Rectal smooth muscle tissue (tissue), 1 donor: ENCODE results near the gene KLF5.

Experiments used
- H3K27ac ChIP-seq: one replicate; pipeline ENCODE4 v1.7.0; 2013; ENCODE audit warnings: low read depth, low read length, inconsistent platforms
- H3K27me3 ChIP-seq: one replicate; pipeline ENCODE4 v1.7.0; 2013; ENCODE audit warnings: low read length; ENCODE audit not compliant: control insufficient read depth, insufficient read depth
- H3K36me3 ChIP-seq: one replicate; pipeline ENCODE4 v1.7.0; 2013; ENCODE audit warnings: low read length; ENCODE audit not compliant: control insufficient read depth, insufficient read depth
- H3K4me1 ChIP-seq: one replicate; pipeline ENCODE4 v1.7.0; 2013; ENCODE audit warnings: low read length; ENCODE audit not compliant: control insufficient read depth, insufficient read depth
- H3K4me3 ChIP-seq: one replicate; pipeline ENCODE4 v1.7.0; 2013; ENCODE audit warnings: low read length
- H3K9ac ChIP-seq: one replicate; pipeline ENCODE4 v1.7.0; 2013; ENCODE audit warnings: low read length

The KLF5 gene

GRCh38 chr13:73101351-73102007 lies 42.7 kb downstream of the KLF5 start:
- H3K4me1 ChIP-seq = no peaks in the 10 kb centered on the region
- H3K36me3 ChIP-seq = no peaks in the 10 kb centered on the region
- no peak overlapping the region for H3K9ac ChIP-seq

GRCh38 chr13:73103238-73103637 lies 44.4 kb downstream of the KLF5 start:
- no peak overlapping the region for H3K4me3 ChIP-seq
- H3K27me3 ChIP-seq = no peaks in the 10 kb centered on the region
- H3K4me1 ChIP-seq = no peaks in the 10 kb centered on the region
- no peak overlapping the region for H3K9ac ChIP-seq
- no peaks in the 10 kb centered on the region for H3K36me3 ChIP-seq
- no peak overlapping the region for H3K27ac ChIP-seq

More at GRCh38 chr13:73101351-73102007, 42.7 kb downstream of the KLF5 start:
- no peak overlapping the region for H3K27ac ChIP-seq
- H3K4me3 ChIP-seq = no peak overlapping the region
- no peaks in the 10 kb centered on the region for H3K27me3 ChIP-seq

- Histone ChIP-seq H3K9ac (no peak overlapping the region), H3K4me1 (no peaks in the 10 kb centered on the region), H3K27ac (no peak overlapping the region), H3K36me3 (no peaks in the 10 kb centered on the region), H3K27me3 (no peaks in the 10 kb centered on the region), H3K4me3 (no peak overlapping the region)
Measured at GRCh38 chr13:73106513-73107178, 47.8 kb downstream of the KLF5 start.

- H3K9ac ChIP-seq = no peak overlapping the region
- H3K36me3 ChIP-seq = no peaks in the 10 kb centered on the region
Measured at GRCh38 chr13:73107481-73107880, 48.7 kb downstream of the KLF5 start.

GRCh38 chr13:73107970-73108369 lies 49.2 kb downstream of the KLF5 start:
- Histone ChIP-seq H3K27me3 (no peaks in the 10 kb centered on the region), H3K4me3 (no peak overlapping the region), H3K36me3 (no peaks in the 10 kb centered on the region), H3K27ac (no peak overlapping the region), H3K4me1 (no peaks in the 10 kb centered on the region), H3K9ac (no peak overlapping the region)

More at GRCh38 chr13:73107481-73107880, 48.7 kb downstream of the KLF5 start:
- Histone ChIP-seq H3K27ac (no peak overlapping the region), H3K4me1 (no peaks in the 10 kb centered on the region), H3K4me3 (no peak overlapping the region), H3K27me3 (no peaks in the 10 kb centered on the region)

- Histone ChIP-seq H3K4me1 (no peaks in the 10 kb centered on the region), H3K36me3 (no peaks in the 10 kb centered on the region), H3K9ac (no peak overlapping the region), H3K27ac (no peak overlapping the region), H3K27me3 (no peaks in the 10 kb centered on the region), H3K4me3 (no peak overlapping the region)
Measured at GRCh38 chr13:73109288-73109899, 50.6 kb downstream of the KLF5 start.

- H3K4me1 ChIP-seq = no peaks in the 10 kb centered on the region
- H3K9ac ChIP-seq = no peak overlapping the region
- no peaks in the 10 kb centered on the region for H3K36me3 ChIP-seq
- no peak overlapping the region for H3K27ac ChIP-seq
- no peak overlapping the region for H3K4me3 ChIP-seq
- no peaks in the 10 kb centered on the region for H3K27me3 ChIP-seq
Measured at GRCh38 chr13:73109969-73110368, 51.2 kb downstream of the KLF5 start.

GRCh38 chr13:73110814-73111213 lies 52.0 kb downstream of the KLF5 start:
- Histone ChIP-seq H3K4me3 (no peak overlapping the region), H3K27me3 (no peaks in the 10 kb centered on the region), H3K36me3 (no peaks in the 10 kb centered on the region), H3K9ac (no peak overlapping the region), H3K27ac (no peak overlapping the region), H3K4me1 (no peaks in the 10 kb centered on the region)

GRCh38 chr13:73111331-73111730 lies 52.5 kb downstream of the KLF5 start:
- Histone ChIP-seq H3K4me3 (no peak overlapping the region), H3K27me3 (no peaks in the 10 kb centered on the region), H3K27ac (no peak overlapping the region), H3K9ac (no peak overlapping the region), H3K4me1 (no peaks in the 10 kb centered on the region), H3K36me3 (no peaks in the 10 kb centered on the region)

- Histone ChIP-seq H3K36me3 (no peaks in the 10 kb centered on the region), H3K27ac (no peak overlapping the region), H3K27me3 (no peaks in the 10 kb centered on the region), H3K4me1 (no peaks in the 10 kb centered on the region), H3K4me3 (no peak overlapping the region), H3K9ac (no peak overlapping the region)
Measured at GRCh38 chr13:73119612-73120011, 60.8 kb downstream of the KLF5 start.
